Gastroesophageal sphincter (tissue), 4 donors: ENCODE measurements around the gene CMYA5. TPM values are rescaled to one million over a fixed set of nuclear protein-coding genes. Genes with fewer than 3 reads are reported as not detected.

Experiments
- ATAC-seq: fragments of 150-250 bp; one replicate; pipeline ENCODE4 v1.9.1; 2016; ENCODE audit warnings: mild to moderate bottlenecking, moderate library complexity
- H3K27ac ChIP-seq, 4 donors: fragments of 200-600 bp; sonication (generic) in 3 of 4; 1 replicate in 3 of 4; 2 replicates in 1 of 4; pipeline ENCODE4 v1.5.1; 2016 to 2019
- H3K27me3 ChIP-seq: fragments of 200-600 bp; sonication (generic); one replicate; pipeline ENCODE4 v1.5.1; 2019
- H3K36me3 ChIP-seq, 2 donors: fragments of 200-600 bp; sonication (generic); one replicate each; pipeline ENCODE4 v1.5.1; 2019; ENCODE audit warnings: control low read depth in 1 of 2
- H3K4me1 ChIP-seq, 3 donors: fragments of 200-600 bp; sonication (generic); 1 replicate in 2 of 3; 2 replicates in 1 of 3; pipeline ENCODE4 v1.5.1; 2016 to 2019; ENCODE audit warnings: control low read depth in 2 of 3
- H3K4me3 ChIP-seq, 2 donors: fragments of 200-600 bp; sonication (generic); one replicate each; pipeline ENCODE4 v1.5.1; 2019; ENCODE audit warnings: mild to moderate bottlenecking in 1 of 2, moderate library complexity in 1 of 2
- H3K9me3 ChIP-seq, 3 donors: fragments of 200-600 bp; sonication (generic); one replicate each; pipeline ENCODE4 v1.5.1; 2017 to 2019; ENCODE audit warnings: control low read depth in 2 of 3
- EP300 ChIP-seq: sonication (generic); formaldehyde crosslinking; IDR thresholded peaks from one replicate; pipeline ENCODE4 v1.6.1; 2017; ENCODE audit warnings: antibody characterized with exemption, mild to moderate bottlenecking
- POLR2A ChIP-seq, 2 donors: fragments of 450-650 bp; IDR thresholded peaks; one replicate each; pipeline ENCODE4 v1.6.1; 2017; ENCODE audit warnings: antibody characterized with exemption in 2 of 2, mild to moderate bottlenecking in 2 of 2, moderate library complexity in 1 of 2
- POLR2AphosphoS5 ChIP-seq: sonication (generic); formaldehyde crosslinking; IDR thresholded peaks from one replicate; pipeline ENCODE4 v1.6.1; 2017; ENCODE audit warnings: antibody characterized with exemption
- WGBS, 2 donors: methylation state at CpG; one replicate each; pipeline ENCODE4 v1.1.5; 2018; ENCODE audit warnings: low coverage in 1 of 2; 5-methylcytosine and 5-hydroxymethylcytosine counted together
- total RNA-seq, 4 donors: library from RNA; depleted of rRNA; stranded (reverse); fragments of >200 nt; gene quantifications; one replicate each; pipeline ENCODE4 v1.1.0, GENCODE V29; 2016
- TF ChIP-seq, protein P1 (sequence below), 4 experiments: fragments of 200-600 bp in 2 of 4; fragments of 450-650 bp in 2 of 4; sonication (generic) in 1 of 4; IDR thresholded peaks; one replicate each; pipeline ENCODE4 v1.5.1; 2017 to 2019; ENCODE audit warnings: antibody characterized with exemption in 4 of 4, mild to moderate bottlenecking in 2 of 4, moderate library complexity in 2 of 4

The CMYA5 gene
- total RNA-seq, 4 donors from 2014 or later = 3.2 to 11.3 (median 7.9) TPM

DNA sequence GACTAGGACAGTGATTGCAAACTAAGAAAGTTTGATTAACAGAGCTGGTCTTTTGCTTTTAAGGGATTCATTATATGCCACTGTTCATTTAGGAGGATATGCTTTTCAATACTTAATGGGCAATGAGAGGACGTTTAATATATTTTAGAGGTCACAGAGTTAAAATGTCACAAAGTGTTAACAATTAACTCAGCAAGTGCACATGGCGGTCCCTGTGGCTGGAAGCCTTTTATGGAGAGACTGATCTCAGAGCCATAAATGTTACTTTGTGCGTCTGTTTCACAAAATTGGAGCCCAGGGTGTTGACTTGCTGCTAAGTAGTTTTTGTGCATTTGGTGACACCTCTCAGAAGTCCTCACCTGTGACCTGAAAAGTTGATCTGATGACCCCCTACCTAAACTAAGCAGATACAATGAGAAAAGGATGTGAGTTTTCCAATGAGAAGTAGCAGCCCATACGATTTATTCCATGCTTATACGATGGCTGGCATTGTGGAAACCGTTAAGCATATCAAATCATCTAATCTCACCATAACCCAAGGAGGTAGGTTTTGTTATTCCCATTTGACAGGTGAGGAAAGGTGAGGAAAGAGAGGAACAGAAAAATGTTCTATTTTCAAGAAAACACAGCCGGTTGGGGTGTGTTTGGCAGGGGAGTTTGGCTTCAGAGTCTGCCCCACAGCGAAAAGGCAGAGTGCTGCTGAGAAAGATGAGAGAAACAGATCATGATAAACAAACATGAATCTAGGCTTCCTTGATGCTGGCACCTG lies 64.4 kb downstream of the CMYA5 start:
- no peak overlapping the region for H3K4me3 ChIP-seq
- peaks cover 0 to 8% of the 10 kb centered on the region in 2 donors for H3K36me3 ChIP-seq
- H3K27ac ChIP-seq = no peak overlapping the region
- 87 to 89% methylated on average over 5 to 8 of the region's 8 CpGs for WGBS, 2 donors
- H3K9me3 ChIP-seq = no peaks in the 10 kb centered on the region
- no peak for ATAC-seq
- TF ChIP-seq, protein P1, sequence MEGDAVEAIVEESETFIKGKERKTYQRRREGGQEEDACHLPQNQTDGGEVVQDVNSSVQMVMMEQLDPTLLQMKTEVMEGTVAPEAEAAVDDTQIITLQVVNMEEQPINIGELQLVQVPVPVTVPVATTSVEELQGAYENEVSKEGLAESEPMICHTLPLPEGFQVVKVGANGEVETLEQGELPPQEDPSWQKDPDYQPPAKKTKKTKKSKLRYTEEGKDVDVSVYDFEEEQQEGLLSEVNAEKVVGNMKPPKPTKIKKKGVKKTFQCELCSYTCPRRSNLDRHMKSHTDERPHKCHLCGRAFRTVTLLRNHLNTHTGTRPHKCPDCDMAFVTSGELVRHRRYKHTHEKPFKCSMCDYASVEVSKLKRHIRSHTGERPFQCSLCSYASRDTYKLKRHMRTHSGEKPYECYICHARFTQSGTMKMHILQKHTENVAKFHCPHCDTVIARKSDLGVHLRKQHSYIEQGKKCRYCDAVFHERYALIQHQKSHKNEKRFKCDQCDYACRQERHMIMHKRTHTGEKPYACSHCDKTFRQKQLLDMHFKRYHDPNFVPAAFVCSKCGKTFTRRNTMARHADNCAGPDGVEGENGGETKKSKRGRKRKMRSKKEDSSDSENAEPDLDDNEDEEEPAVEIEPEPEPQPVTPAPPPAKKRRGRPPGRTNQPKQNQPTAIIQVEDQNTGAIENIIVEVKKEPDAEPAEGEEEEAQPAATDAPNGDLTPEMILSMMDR (IDR thresholded peaks at IDR 0.05) = no peak
- TF ChIP-seq POLR2AphosphoS5 = no peak
- no peak for TF ChIP-seq EP300
- TF ChIP-seq POLR2A (IDR thresholded peaks at IDR 0.05) = no peak
- H3K4me1 ChIP-seq = no peaks in the 10 kb centered on the region
- no peaks in the 10 kb centered on the region for H3K27me3 ChIP-seq

DNA sequence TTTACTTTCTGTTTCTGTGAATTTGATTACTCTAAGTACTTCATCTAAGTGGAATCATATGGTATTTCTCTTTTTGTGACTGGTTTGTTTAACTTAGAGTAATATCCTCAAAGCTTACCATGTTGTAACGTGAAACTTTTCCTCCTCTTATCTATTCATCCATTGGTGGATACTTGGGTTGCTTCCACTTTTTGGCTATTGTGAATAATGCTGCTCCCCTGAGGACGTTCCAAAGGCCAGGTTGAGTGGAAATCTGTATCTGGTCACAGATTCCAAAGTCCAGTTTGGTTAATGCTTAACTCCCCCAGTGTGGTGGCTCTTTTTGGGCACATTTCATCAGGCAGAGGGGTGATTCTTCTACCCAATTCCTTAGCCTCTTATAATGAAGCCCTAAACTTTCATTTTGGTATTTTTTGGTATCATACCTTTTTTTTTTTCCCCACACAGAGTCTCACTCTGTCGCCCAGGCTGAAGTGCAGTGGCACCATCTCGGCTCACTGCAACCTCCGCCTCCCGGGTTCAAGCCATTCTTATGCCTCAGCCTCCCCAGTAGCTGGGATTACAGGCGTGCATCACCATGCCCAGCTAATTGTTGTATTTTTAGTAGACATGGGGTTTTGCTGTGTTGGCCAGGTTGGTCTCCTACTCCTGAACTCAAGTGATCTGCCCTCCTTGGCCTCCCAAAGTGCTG lies 65.4 kb downstream of the CMYA5 start:
- H3K27ac ChIP-seq = no peak overlapping the region
- H3K27me3 ChIP-seq = no peaks in the 10 kb centered on the region
- no peak overlapping the region for H3K4me3 ChIP-seq
- ATAC-seq = no peak
- no peaks in the 10 kb centered on the region for H3K9me3 ChIP-seq
- TF ChIP-seq POLR2A (IDR thresholded peaks at IDR 0.05) (no peak), POLR2AphosphoS5 (no peak)
- TF ChIP-seq, protein P1 (IDR thresholded peaks at IDR 0.05) = no peak
- H3K4me1 ChIP-seq = no peaks in the 10 kb centered on the region
- peaks cover 0 to 17% of the 10 kb centered on the region in 2 donors for H3K36me3 ChIP-seq
- WGBS, 2 donors = 95 to 100% methylated on average over 1 to 7 of the region's 7 CpGs

- Histone ChIP-seq H3K4me1 (no peaks in the 10 kb centered on the region), H3K27ac (no peak overlapping the region), H3K27me3 (no peaks in the 10 kb centered on the region), H3K9me3 (no peaks in the 10 kb centered on the region), H3K4me3 (no peak overlapping the region), H3K36me3 (peaks cover 0 to 25% of the 10 kb centered on the region in 2 donors)
- 50 to 63% methylated on average over 1 to 4 of the region's 4 CpGs for WGBS, 2 donors
- no peak for ATAC-seq
- no peak for TF ChIP-seq POLR2AphosphoS5
- TF ChIP-seq EP300 = no peak
- TF ChIP-seq POLR2A (IDR thresholded peaks at IDR 0.05) = no peak
- TF ChIP-seq, protein P1 (IDR thresholded peaks at IDR 0.05) = no peak
Observed at GRCh38 chr5:79756076-79756475, 66.4 kb downstream of the CMYA5 start.

DNA sequence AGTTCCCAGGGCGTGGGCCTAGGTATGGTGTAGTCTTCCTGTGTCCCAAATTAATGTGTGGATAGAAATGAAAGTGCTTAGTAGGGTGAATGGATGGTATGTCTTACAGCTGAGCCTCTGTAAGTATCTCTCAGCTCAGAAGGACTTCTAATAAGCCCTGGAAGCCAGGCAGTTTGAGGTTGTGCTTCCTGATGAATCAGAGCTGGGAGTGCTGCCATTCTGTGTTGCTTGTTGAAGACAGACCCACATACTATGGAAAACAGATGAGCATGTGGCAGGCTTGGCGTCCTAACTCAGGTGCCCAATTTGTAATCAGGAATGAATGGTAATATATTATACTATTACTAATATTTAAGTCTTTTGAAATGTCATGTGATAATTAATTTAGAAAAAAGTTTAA lies 69.8 kb downstream of the CMYA5 start:
- no peak for ATAC-seq
- H3K9me3 ChIP-seq = no peaks in the 10 kb centered on the region
- no peak overlapping the region for H3K27ac ChIP-seq
- peaks cover 0 to 42% of the 10 kb centered on the region in 2 donors for H3K36me3 ChIP-seq
- H3K27me3 ChIP-seq = no peaks in the 10 kb centered on the region
- 69 to 71% methylated on average over 1 to 2 of the region's 2 CpGs for WGBS, 2 donors
- TF ChIP-seq POLR2A (IDR thresholded peaks at IDR 0.05) = no peak
- no peak overlapping the region for H3K4me3 ChIP-seq
- H3K4me1 ChIP-seq = no peaks in the 10 kb centered on the region

- ATAC-seq = no peak
- 88 to 92% methylated on average over 1 of the region's 1 CpG for WGBS, 2 donors
- no peak overlapping the region for H3K27ac ChIP-seq
Observed at GRCh38 chr5:79759848-79760247, 70.2 kb downstream of the CMYA5 start.

More at GRCh38 chr5:79759848-79760247, 70.2 kb downstream of the CMYA5 start:
- Histone ChIP-seq H3K4me1 (no peaks in the 10 kb centered on the region), H3K4me3 (no peak overlapping the region), H3K36me3 (peaks cover 0 to 42% of the 10 kb centered on the region in 2 donors), H3K9me3 (no peaks in the 10 kb centered on the region), H3K27me3 (no peaks in the 10 kb centered on the region)
- TF ChIP-seq, protein P1 (IDR thresholded peaks at IDR 0.05) = no peak
- no peak for TF ChIP-seq EP300
- TF ChIP-seq POLR2A (IDR thresholded peaks at IDR 0.05) = no peak
- TF ChIP-seq POLR2AphosphoS5 = no peak
